Activated naive CD8-positive, alpha-beta T cell treated with anti-CD3 and anti-CD28 coated beads, Interleukin-2, amount 50 U/mL, for 16 hours (primary cell): Measurements from ENCODE around the gene HHIPL2.

ENCODE experiments used
- DNase-seq: peaks from one replicate; pipeline ENCODE4 v3.0.0-alpha.2; 2020; ENCODE audit warnings: low read depth, low spot score

Gene HHIPL2

GRCh38 chr1:222547944-222548671 is at the start of gene HHIPL2:
TSS of gene HHIPL2 (minus strand) at chr1:222548104. CDS start at chr1:222548044, 60 bp downstream.
- no peak for DNase-seq

DNA sequence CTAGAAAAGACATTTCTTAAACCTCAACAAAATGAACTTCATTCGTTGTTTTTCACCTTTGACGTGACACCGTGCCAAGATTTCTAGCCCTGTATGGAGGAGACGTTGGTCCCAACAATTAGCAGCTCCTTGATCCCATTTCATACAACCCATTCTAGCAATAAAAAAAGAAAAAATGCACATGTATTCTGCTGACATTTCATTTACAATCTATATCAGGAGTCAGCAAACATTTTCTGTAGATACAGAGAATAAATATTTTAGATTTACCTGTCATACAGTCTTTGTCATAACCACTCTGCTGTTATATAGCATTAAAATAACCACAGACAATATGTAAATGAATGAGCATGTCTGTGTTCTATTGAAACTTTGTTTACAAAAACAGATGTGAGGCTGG is 48.8 kb upstream of the HHIPL2 start:
- DNase-seq: no peak

GRCh38 chr1:222594789-222595188 is 46.9 kb upstream of the HHIPL2 start:
- DNase-seq: no peak

DNA sequence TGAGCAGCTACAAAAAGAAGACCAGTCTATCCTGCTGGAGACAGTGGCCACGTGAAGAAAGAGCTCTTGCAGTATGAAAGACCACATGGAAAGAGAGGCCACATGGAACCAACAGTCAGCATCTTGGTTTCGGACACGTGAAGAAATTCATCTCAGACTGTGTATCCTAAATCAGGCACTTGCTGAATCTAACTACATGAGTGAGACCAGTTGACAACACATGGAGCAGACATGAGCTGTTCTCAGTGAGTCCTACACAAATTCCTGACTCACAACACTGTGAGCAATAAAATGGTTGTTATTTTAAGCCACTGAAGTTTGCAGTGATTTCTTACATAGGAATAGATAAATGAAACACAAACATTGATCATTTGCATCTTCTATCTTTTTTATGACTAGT is 44.3 kb upstream of the HHIPL2 start:
- no peak for DNase-seq

GRCh38 chr1:222589462-222590302 is 41.8 kb upstream of the HHIPL2 start, which contains the start of gene TAF1A:
TSS of gene TAF1A (minus strand) at chr1:222589933.
- DNase-seq: peak; percentile 68

DNA sequence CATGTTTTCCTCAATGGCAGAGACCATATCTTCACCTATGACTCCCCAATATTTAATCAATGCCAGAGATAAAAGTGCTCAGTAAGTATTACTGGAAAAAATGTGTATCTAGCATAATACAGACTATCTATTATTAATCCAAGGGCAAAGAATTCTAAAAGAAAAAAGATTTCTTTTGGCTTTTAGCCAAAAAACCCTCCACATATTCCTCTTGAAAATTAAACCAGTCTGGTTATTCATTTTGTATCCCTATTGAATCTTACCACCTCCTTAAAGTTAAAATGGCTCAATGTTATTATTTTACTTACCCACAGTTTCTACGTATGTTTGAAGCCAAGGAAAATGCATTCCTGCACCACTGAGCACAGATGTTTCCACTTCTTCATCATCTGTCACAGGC is 40.2 kb upstream of the HHIPL2 start:
- DNase-seq: no peak

- DNase-seq: no peak
Observed at GRCh38 chr1:222586842-222587241, 38.9 kb upstream of the HHIPL2 start.

GRCh38 chr1:222583079-222583478 is 35.2 kb upstream of the HHIPL2 start:
- no peak for DNase-seq

DNA sequence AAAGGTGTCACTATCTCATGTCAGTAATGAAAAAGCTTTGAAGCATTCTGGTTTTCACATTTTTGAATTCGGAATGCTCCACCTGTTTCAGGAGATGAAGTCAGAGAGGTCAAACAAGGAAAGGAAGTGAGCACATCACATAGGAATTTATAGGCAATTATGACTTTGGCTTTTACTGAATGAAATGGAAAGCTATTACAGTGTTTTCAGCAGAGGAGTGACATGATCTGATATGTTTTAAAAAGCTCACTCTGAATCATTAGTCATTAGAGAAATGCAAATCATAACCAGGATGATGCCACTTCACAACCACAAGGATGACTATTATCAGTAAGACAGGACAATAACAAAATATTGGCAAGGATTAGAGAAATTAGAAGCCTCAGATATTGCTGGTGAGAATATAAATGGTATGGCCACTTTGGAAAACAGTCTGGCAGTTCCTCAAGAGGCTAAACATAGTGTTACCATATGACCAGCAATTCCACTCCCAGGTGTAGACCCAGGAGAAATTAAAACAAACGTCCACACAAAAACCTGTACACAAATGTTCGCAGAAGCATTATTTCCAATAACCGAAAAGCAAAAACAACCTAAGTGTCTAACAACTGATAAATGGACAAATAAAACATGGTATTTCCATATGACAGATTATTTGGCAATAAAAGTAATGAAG is 34.3 kb upstream of the HHIPL2 start:
- DNase-seq: no peak

- no peak for DNase-seq
Observed at GRCh38 chr1:222579316-222579715, 31.4 kb upstream of the HHIPL2 start.

DNA sequence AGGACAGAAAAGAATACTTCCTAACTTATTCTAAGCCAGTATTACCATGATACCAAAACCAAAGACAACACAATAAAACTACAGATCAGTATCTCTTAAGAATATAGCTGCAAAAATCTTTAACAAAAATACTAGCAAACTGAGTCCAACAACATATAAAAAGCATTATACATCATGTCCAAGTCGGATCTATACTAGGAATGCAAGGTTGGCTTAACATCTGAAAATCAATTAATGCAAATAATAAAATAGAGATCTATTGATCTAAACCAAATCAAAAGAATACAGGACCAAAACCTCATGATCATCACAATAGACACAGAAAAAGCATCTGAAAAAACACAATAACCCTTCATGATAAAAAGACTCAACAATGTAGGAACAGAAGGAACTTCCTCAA is 22.9 kb upstream of the HHIPL2 start:
- DNase-seq: no peak

DNA sequence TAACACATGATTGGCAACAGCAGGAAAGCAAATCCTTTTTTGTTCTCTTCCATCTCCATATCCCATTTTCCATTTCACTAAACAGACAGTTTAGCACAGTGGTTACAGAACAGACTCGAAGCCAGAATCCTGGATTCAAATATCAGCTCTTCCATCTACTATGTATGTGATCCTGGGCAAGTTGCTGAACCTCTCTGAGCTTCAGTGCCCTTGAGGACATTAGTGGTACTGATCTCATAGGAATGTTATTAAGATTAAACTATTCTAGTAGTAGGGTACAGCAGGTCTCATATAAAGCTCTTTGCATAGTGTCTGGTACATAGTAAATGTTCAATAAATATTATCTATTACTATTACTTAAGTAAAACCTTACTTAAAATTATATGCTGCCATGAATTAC is 13.8 kb upstream of the HHIPL2 start:
- DNase-seq: no peak

- no peak for DNase-seq
Observed at GRCh38 chr1:222557574-222557973, 9.7 kb upstream of the HHIPL2 start.

- DNase-seq: no peak
Observed at GRCh38 chr1:222557148-222557547, 9.2 kb upstream of the HHIPL2 start.

- no peak for DNase-seq
Observed at GRCh38 chr1:222555992-222556615, 8.2 kb upstream of the HHIPL2 start.

GRCh38 chr1:222554177-222554576 is 6.3 kb upstream of the HHIPL2 start:
- no peak for DNase-seq

DNA sequence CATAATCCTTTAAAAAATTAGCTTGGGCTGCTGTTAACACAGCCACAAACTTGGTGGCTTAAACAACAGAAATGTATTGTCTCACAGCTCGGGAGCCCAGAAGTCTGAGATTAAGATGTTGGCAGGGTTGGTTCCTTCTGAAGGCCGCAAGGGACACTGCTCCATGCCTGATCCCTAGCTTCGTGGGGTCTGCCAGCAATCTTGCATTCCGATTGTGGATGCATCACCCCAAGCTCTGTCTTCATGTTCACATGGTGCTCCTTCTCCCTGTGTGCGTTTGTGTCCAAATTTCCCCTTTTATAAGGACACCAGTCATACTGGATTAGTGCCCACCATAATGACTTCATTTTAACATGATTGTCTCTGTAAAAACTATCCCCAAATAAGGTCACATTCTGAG is 5.0 kb upstream of the HHIPL2 start:
- no peak for DNase-seq

GRCh38 chr1:222547260-222547614 is 667 bp downstream of the HHIPL2 start:
- no peak for DNase-seq

GRCh38 chr1:222546548-222547259 is 1.2 kb downstream of the HHIPL2 start:
- DNase-seq: no peak

GRCh38 chr1:222546091-222546490 is 1.8 kb downstream of the HHIPL2 start:
- DNase-seq: no peak

- DNase-seq: no peak
Observed at GRCh38 chr1:222543817-222544216, 4.1 kb downstream of the HHIPL2 start.
